Stimulated activated CD4-positive, alpha-beta T cell treated with anti-CD3 and anti-CD28 coated beads, Interleukin-1b, Interleukin-23, amount 100 ng/mL, for 4 hours (primary cell): ENCODE measurements around the gene CKS1B.

ENCODE experiments used
- DNase-seq, 2 donors: peaks; one replicate each; pipeline ENCODE4 v3.0.0-alpha.2; 2020; ENCODE audit warnings: low read depth in 2 of 2

Gene CKS1B

GRCh38 chr1:155002464-155003226, 28.2 kb downstream of the CKS1B start, which contains the start of gene ZBTB7B:
ZBTB7B (plus strand) TSS chr1:155002802; CDS start chr1:155014661, 11,859 bp downstream.
- DNase-seq, result no peak

- DNase-seq, result no peak
Measured at GRCh38 chr1:155003227-155003765, 28.8 kb downstream of the CKS1B start.

GRCh38 chr1:155003766-155004351, 29.4 kb downstream of the CKS1B start:
- DNase-seq, result no peak

- no peak for DNase-seq
Measured at GRCh38 chr1:155004352-155005075, 30.0 kb downstream of the CKS1B start.

- DNase-seq, result no peak
Measured at GRCh38 chr1:155005076-155006011, 30.9 kb downstream of the CKS1B start.

DNA sequence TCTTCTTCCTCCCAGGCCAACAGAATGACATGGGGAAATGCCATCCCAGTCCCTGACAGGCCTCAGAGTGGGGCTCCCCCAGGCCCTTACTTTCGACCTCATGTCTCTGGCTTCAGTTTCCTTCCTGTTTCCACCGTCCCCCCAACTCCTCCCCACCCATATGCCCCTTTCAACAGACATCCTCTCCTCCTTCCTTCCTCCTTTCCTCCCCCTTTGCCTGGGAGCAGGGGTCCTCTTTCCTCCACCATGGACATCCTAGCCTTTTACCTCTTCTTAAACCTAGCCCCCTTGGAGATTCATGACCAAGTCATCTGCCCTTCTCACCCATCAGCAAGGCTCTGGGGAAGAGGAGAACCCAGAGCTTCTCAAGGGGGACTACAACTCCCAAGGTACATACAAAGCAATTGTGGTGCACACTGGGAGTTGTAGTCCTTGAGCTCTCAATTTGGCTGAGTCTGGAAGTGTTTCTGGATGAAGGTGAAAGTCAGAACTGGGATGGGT, 32.2 kb downstream of the CKS1B start:
- no peak for DNase-seq

DNA sequence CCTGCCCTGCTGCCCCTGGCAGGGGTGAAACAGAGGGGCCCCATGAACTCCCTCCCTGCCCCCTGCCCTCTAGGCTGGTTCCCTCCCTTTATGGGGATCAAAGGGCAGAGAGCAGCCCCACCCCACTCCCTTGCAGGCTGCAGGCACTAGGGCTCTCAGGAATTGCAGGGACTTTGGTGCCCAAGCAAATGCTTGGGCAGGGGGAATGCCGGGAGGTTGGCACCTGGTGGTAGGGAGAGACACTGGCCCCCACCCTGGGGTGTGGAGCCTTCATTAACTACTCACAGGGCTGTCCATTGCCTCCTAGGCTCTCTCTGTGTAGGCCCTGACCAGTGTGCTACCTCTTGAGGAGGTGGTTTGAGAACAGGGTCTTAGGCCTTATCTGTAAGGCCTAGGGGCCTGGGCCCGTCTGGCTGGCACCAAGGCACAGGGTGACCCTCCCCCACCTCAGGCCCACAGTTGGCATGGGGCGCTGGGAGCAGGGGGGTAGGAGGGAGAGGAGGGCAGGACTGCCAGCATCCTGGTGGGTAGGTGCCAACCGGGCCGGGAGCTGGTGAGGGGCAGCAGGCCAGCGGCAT, 32.9 kb downstream of the CKS1B start:
- no peak for DNase-seq

GRCh38 chr1:155008015-155008941, 33.8 kb downstream of the CKS1B start:
- peak; percentile 60 to 72 for DNase-seq

- no peak for DNase-seq
Measured at GRCh38 chr1:155009221-155009711, 34.8 kb downstream of the CKS1B start.

DNA sequence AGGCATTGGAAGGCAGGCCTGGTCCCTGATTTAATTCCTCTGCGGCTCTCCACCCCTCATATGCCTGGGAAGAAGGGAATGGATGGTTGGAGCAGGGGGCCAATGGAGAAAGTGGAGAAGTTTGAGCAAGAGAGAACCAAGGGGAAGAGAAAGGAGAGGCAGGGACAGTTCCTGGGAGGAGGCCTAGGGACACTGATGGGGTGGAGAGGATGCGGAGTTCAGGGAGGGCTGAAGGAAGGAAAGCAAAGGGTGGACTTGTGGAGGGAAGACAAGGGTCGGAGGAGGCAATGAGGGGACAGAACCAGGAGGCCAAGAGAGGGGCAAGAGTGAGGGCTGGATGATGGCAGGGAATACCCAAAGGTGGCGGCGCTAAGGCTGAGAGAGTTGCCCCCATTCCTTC, 35.3 kb downstream of the CKS1B start:
- no peak for DNase-seq

- no peak for DNase-seq
Measured at GRCh38 chr1:155010211-155010918, 35.9 kb downstream of the CKS1B start.

DNA sequence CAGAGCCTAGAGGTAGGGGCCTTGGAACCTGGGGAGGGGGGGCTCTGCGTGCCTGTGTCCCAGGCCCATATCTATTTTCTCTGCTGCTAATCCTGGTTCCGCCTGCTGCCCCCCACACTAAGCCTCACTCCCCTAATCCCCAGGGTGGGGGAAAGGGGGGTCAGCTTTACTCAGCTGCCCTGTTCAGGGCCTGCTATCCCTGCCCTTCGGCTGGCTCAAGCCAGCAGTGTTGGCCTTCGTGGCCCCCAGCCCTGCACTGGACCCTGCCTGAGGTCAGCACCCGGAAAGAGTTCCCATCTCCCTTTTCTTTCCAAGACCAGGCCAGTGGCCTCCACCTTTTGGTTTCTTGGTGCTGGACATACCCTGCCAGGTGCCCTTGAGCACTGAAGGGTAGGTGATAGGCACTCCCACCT, 36.5 kb downstream of the CKS1B start:
- DNase-seq, result no peak

DNA sequence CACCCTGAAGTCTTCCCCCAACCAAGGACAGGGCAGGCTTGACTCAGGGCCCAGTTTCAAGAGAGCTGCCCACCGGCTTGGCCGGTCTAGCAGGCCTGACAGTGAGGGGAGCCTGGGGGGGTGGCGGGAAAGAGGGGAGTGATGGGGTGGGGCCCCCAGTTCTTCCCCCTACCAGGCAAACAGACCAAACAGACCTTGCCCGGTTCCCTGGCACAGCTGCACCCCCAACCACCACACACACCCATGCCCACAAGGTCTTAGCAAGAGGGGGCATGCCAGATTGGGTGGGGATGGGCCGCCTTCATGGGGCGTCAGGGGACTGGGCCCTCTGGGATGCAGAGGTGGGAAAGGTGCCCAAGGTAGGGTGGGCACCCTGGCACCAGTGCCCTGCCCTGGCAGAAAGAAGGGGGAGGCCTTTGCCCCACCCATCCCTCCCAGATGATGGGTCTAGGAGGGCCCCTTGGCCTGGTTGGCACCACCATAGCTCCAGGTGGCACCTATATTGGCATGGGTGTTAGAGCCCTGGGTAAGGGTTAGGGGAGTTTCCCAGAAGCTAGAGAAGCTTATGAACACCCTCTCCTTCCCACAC, 37.0 kb downstream of the CKS1B start:
- DNase-seq, result no peak

DNA sequence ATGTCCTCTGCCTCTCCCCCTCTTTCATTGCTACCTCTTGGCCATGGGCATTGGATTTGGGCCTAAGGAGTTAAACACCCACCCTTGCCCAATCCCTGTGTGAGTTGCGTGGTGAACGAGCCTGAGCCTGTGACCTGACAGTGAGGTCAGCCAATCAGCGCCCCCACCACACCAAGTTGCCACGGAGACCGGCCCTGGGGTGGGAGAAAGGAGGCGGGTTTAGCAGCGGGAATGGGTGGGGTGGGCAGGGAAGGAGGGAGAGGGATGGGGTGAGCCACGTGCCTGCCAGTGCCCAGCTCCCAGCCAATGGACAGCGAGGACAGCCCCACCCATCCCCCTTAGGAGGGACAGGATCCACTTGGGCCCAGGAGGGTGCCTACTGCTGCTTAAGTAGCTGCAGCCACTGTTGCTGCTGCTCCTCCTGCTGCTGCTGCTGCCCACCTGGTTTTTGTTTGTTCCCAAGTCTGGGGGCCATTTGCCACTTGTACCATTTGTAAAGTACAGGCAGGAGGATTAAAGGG, 37.6 kb downstream of the CKS1B start:
- DNase-seq, result no peak

GRCh38 chr1:155012776-155013602, 38.5 kb downstream of the CKS1B start:
- DNase-seq, result no peak

DNA sequence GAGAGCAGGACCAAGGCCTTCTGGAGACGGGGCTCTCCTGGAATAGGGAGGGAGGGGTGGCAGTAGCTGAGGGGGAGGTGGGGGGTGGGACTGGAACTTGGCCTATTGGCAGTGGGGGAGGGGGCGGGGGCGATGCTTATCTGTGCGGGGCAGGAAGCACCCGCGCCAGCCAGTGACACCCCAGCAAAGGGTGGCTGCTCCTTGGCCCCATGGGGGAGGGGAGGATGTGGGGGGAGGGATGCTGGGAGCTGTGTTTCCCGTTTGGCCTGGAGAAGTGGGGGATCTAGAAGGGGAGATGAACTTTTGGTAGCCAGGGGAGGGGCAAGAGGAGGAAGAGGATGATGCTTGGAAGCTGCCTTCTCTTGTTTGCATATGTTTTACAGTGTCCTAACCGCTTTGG, 39.2 kb downstream of the CKS1B start:
- DNase-seq, result no peak
